MM.1S (cell line): ENCODE data around the gene TBC1D23.
"Not testable (repeated sequence)": the region's sequence is repeated elsewhere in the genome, so short reads cannot be mapped to it uniquely, and the experiment has no call there.

Experiments
- DNase-seq: peaks from one replicate; pipeline ENCODE4 v3.0.0-alpha.2; 2015
- H2AFZ ChIP-seq: fragments of 300-600 bp; sonication (generic); 2 replicates; pipeline ENCODE4 v1.6.0; 2016; ENCODE audit warnings: antibody characterized with exemption, low read length
- H3F3A ChIP-seq: fragments of 300-600 bp; sonication (generic); 2 replicates; pipeline ENCODE4 v1.6.1; 2016; ENCODE audit warnings: mild to moderate bottlenecking, antibody characterized with exemption, low read length, moderate library complexity, mixed read lengths; ENCODE audit not compliant: insufficient read depth
- H3K27ac ChIP-seq: fragments of 300-600 bp; sonication (generic); 2 replicates; pipeline ENCODE4 v1.5.1; 2016; ENCODE audit warnings: mild to moderate bottlenecking, low read length
- H3K27me3 ChIP-seq: fragments of 300-600 bp; sonication (generic); replicated peaks from 2 replicates; pipeline ENCODE4 v1.6.0; 2016; ENCODE audit warnings: low read length; ENCODE audit not compliant: insufficient read depth
- H3K36me3 ChIP-seq: fragments of 300-600 bp; sonication (generic); replicated peaks from 2 replicates; pipeline ENCODE4 v1.6.1; 2016; ENCODE audit warnings: mild to moderate bottlenecking, low read length, mixed read lengths; ENCODE audit not compliant: insufficient read depth
- H3K4me1 ChIP-seq: fragments of 300-600 bp; sonication (generic); 2 replicates; pipeline ENCODE4 v1.6.1; 2016; ENCODE audit warnings: low read length, mixed read lengths
- H3K4me2 ChIP-seq: fragments of 300-600 bp; sonication (generic); 2 replicates; pipeline ENCODE4 v1.6.0; 2016; ENCODE audit warnings: low read depth, low read length
- H3K4me3 ChIP-seq: fragments of 300-600 bp; sonication (generic); 2 replicates; pipeline ENCODE4 v1.5.1; 2016; ENCODE audit warnings: low read length, mixed read lengths
- H3K79me2 ChIP-seq: fragments of 300-600 bp; sonication (generic); 2 replicates; pipeline ENCODE4 v1.6.1; 2016; ENCODE audit warnings: mixed run types, low read length, mixed read lengths
- H3K9ac ChIP-seq: fragments of 300-600 bp; sonication (generic); 2 replicates; pipeline ENCODE4 v1.6.1; 2016; ENCODE audit warnings: low read length, mixed read lengths
- H3K9me2 ChIP-seq: fragments of 300-600 bp; sonication (generic); replicated peaks from 2 replicates; pipeline ENCODE4 v1.6.1; 2016; ENCODE audit warnings: mild to moderate bottlenecking, low read length, mixed read lengths; ENCODE audit not compliant: insufficient read depth
- H3K9me3 ChIP-seq: fragments of 300-600 bp; sonication (generic); replicated peaks from 2 replicates; pipeline ENCODE4 v1.6.1; 2016; ENCODE audit warnings: mild to moderate bottlenecking, low read length, mixed read lengths; ENCODE audit not compliant: insufficient read depth
- H4K20me1 ChIP-seq: fragments of 300-600 bp; sonication (generic); 2 replicates; pipeline ENCODE4 v1.6.1; 2016; ENCODE audit warnings: mild to moderate bottlenecking, low read length, moderate library complexity, mixed read lengths; ENCODE audit not compliant: insufficient read depth
- CTCF ChIP-seq: fragments of 300-600 bp; sonication (generic); IDR thresholded peaks from 2 replicates; pipeline ENCODE4 v1.5.1; 2016; ENCODE audit warnings: antibody characterized with exemption, low read length, mixed read lengths
- EZH2 ChIP-seq: fragments of 300-600 bp; sonication (generic); optimal IDR thresholded peaks from 2 replicates; pipeline ENCODE3; 2017; ENCODE audit warnings: low read depth, mild to moderate bottlenecking, antibody characterized with exemption, low read length, mixed read lengths
- EZH2phosphoT487 ChIP-seq: fragments of 300-600 bp; sonication (generic); IDR thresholded peaks from 2 replicates; pipeline ENCODE4 v1.6.1; 2018; ENCODE audit warnings: antibody characterized with exemption, low read length

Gene TBC1D23

GRCh38 chr3:100270215-100270583 lies 9.4 kb downstream of the TBC1D23 start:
- H2AFZ ChIP-seq: no peak overlapping the region
- no peaks in the 10 kb centered on the region for H3K36me3 ChIP-seq
- H3K4me3 ChIP-seq: no peak overlapping the region
- H3K27ac ChIP-seq: no peak overlapping the region
- no peaks in the 10 kb centered on the region for H3K27me3 ChIP-seq
- no peak for TF ChIP-seq CTCF
- no peaks in the 10 kb centered on the region for H3K9me2 ChIP-seq
- H3K9ac ChIP-seq: no peak overlapping the region
- DNase-seq: no peak
- H3K79me2 ChIP-seq: peaks cover 71% of the 10 kb centered on the region
- no peaks in the 10 kb centered on the region for H3F3A ChIP-seq
- H3K4me1 ChIP-seq: no peaks in the 10 kb centered on the region
- 0 out of 2 replicates have a peak, but pooled peaks cover 4% of the 10 kb centered on the region for H4K20me1 ChIP-seq
- no peaks in the 10 kb centered on the region for H3K9me3 ChIP-seq
- H3K4me2 ChIP-seq: no peak overlapping the region

- Histone ChIP-seq H3K9me3 (no peaks in the 10 kb centered on the region), H3K4me2 (no peak overlapping the region), H2AFZ (no peak overlapping the region), H3K79me2 (peaks cover 71% of the 10 kb centered on the region), H3F3A (no peaks in the 10 kb centered on the region), H3K4me3 (no peak overlapping the region), H4K20me1 (0 out of 2 replicates have a peak, but pooled peaks cover 3% of the 10 kb centered on the region), H3K4me1 (no peaks in the 10 kb centered on the region), H3K27me3 (no peaks in the 10 kb centered on the region), H3K27ac (no peak overlapping the region), H3K36me3 (no peaks in the 10 kb centered on the region), H3K9me2 (no peaks in the 10 kb centered on the region), H3K9ac (no peak overlapping the region)
- no peak for DNase-seq
- no peak for TF ChIP-seq CTCF
- TF ChIP-seq EZH2phosphoT487: no peak
- TF ChIP-seq EZH2: no peak
Measured at GRCh38 chr3:100271522-100271921, 10.7 kb downstream of the TBC1D23 start.

- H3K4me2 ChIP-seq, H3K9ac ChIP-seq, H3K4me3 ChIP-seq, H3K36me3 ChIP-seq, H4K20me1 ChIP-seq, H3F3A ChIP-seq, H3K27me3 ChIP-seq, H3K27ac ChIP-seq, H2AFZ ChIP-seq, H3K4me1 ChIP-seq, H3K9me3 ChIP-seq, H3K9me2 ChIP-seq, DNase-seq: not testable (repeated sequence)
- peaks cover 65% of the 10 kb centered on the region for H3K79me2 ChIP-seq
Measured at GRCh38 chr3:100272797-100273611, 12.2 kb downstream of the TBC1D23 start.

DNA sequence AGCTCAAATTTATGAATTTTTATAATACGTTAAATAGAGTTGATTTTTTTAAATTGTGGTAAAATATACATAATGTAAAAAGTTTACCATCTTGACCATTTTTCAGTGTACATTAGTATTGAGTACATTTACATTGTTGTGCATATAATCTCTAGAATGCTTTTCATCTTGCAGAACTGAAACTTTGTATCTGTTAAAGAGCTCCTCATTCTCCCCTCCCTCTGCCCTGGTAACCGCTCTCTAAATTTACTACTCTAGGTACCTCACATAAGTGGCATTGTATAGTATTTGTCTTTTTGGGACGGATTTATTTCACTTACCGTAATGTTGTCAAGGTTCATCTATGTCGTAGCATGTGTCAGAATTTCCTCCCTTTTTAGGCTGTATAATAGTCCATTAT lies 13.6 kb downstream of the TBC1D23 start:
- Histone ChIP-seq H3K4me2 (no peak overlapping the region), H3K4me1 (no peaks in the 10 kb centered on the region), H3K79me2 (peaks cover 58% of the 10 kb centered on the region), H3K36me3 (no peaks in the 10 kb centered on the region), H3K9me2 (no peaks in the 10 kb centered on the region), H3K9me3 (no peaks in the 10 kb centered on the region), H3K4me3 (no peak overlapping the region), H3F3A (no peaks in the 10 kb centered on the region), H3K9ac (no peak overlapping the region), H3K27ac (no peak overlapping the region), H3K27me3 (no peaks in the 10 kb centered on the region), H4K20me1 (no peaks in the 10 kb centered on the region), H2AFZ (no peak overlapping the region)
- no peak for DNase-seq
- TF ChIP-seq EZH2phosphoT487 (no peak), CTCF (no peak), EZH2 (no peak)
